ENCODE measurements around the gene TEDC2. TPM values are rescaled to one million over a fixed set of nuclear protein-coding genes. Genes with fewer than 3 reads are reported as not detected.

Gene TEDC2
- total RNA-seq, 1 donor from 2014 or later: not detected

DNA sequence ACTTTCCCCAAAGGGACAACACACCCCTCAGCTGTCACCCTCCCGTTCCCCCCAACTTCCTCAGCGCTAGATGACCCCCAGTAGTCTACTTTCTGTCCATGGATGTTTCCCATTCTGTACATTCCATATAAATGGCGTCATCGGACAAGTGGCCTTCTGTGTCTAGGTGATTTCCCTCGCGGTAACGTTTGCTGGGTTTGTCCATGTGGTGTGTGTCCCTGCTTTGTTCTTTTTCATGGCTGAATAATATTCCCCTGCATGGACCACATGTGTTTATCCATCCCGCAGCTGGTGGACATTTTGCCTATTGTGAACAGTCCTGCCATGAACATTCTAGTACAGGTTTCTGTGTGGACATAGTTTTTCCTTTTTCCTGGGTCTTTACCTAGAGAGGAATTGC lies 7.3 kb upstream of the TEDC2 start:
- TF ChIP-seq, protein P1, sequence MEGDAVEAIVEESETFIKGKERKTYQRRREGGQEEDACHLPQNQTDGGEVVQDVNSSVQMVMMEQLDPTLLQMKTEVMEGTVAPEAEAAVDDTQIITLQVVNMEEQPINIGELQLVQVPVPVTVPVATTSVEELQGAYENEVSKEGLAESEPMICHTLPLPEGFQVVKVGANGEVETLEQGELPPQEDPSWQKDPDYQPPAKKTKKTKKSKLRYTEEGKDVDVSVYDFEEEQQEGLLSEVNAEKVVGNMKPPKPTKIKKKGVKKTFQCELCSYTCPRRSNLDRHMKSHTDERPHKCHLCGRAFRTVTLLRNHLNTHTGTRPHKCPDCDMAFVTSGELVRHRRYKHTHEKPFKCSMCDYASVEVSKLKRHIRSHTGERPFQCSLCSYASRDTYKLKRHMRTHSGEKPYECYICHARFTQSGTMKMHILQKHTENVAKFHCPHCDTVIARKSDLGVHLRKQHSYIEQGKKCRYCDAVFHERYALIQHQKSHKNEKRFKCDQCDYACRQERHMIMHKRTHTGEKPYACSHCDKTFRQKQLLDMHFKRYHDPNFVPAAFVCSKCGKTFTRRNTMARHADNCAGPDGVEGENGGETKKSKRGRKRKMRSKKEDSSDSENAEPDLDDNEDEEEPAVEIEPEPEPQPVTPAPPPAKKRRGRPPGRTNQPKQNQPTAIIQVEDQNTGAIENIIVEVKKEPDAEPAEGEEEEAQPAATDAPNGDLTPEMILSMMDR (IDR thresholded peaks at IDR 0.05): no peak
- no peak overlapping the region for H3K27ac ChIP-seq
- intact Hi-C loops (cut with DNase I): no loop called here
- no peaks in the 10 kb centered on the region for H3K27me3 ChIP-seq
- no peak for DNase-seq (ENCODE audit: low spot score in 2 of 2)
- no peak overlapping the region for H3K4me3 ChIP-seq
- no peaks in the 10 kb centered on the region for H3K4me1 ChIP-seq
- no peaks in the 10 kb centered on the region for H3K9me3 ChIP-seq
- no peaks in the 10 kb centered on the region for H3K36me3 ChIP-seq

GRCh38 chr16:2455081-2455845 lies 4.6 kb upstream of the TEDC2 start:
- intact Hi-C loops (cut with DNase I): no loop called here
- no peaks in the 10 kb centered on the region for H3K36me3 ChIP-seq
- TF ChIP-seq, protein P1 (IDR thresholded peaks at IDR 0.05): no peak
- H3K4me1 ChIP-seq: peaks cover 0 to 5% of the 10 kb centered on the region in 2 donors
- H3K27ac ChIP-seq: no peak overlapping the region
- no peaks in the 10 kb centered on the region for H3K9me3 ChIP-seq
- DNase-seq (ENCODE audit: low spot score in 2 of 2): no peak
- no peak overlapping the region for H3K4me3 ChIP-seq
- no peaks in the 10 kb centered on the region for H3K27me3 ChIP-seq

DNA sequence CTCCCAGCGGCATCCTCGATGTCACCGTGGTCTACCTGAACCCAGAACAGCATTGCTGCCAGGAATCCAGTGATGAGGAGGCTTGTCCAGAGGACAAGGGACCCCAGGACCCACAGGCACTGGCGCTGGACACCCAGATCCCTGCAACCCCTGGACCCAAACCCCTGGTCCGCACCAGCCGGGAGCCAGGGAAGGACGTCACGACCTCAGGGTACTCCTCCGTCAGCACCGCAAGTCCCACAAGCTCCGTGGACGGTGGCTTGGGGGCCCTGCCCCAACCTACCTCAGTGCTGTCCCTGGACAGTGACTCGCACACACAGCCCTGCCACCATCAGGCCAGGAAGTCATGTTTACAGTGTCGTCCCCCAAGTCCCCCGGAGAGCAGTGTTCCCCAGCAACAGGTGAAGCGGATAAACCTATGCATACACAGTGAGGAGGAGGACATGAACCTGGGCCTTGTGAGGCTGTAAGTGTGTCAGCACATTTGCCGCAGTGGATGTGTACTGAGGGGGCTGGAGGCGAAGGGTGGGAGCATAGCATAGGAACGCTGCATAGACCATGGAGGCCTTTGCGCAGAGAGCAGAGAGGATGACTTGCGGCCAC lies 3.3 kb upstream of the TEDC2 start:
- Histone ChIP-seq H3K4me3 (no peak overlapping the region), H3K27me3 (no peaks in the 10 kb centered on the region), H3K9me3 (no peaks in the 10 kb centered on the region), H3K4me1 (peaks cover 0 to 8% of the 10 kb centered on the region in 2 donors), H3K36me3 (no peaks in the 10 kb centered on the region), H3K27ac (no peak overlapping the region)
- intact Hi-C loops (cut with DNase I): no loop called here
- DNase-seq (ENCODE audit: low spot score in 2 of 2): no peak
- TF ChIP-seq, protein P1 (IDR thresholded peaks at IDR 0.05): no peak

DNA sequence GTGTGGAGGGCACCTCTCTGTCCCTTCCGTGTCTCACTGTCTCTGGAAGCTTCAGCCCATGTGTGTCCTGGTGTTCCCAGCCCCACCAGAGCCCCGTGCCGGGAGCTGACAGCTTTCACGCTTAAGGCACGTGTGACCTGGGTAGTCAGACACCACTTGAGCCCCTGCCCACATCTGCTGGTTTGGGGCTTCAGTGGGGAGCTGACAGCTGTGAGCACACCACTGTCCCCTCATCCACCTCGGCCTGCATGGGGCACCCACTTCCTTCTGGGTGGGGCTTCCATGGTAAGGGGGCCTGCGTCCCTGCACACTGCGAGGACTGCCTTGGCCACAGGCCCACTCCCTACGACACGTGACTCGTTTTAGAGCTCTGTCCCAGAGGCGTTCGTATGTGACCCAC lies 2.6 kb upstream of the TEDC2 start:
- H3K4me3 ChIP-seq: no peak overlapping the region
- H3K9me3 ChIP-seq: no peaks in the 10 kb centered on the region
- intact Hi-C loops (cut with DNase I): no loop called here
- H3K4me1 ChIP-seq: peaks cover 0 to 8% of the 10 kb centered on the region in 2 donors
- H3K27ac ChIP-seq: no peak overlapping the region
- no peaks in the 10 kb centered on the region for H3K36me3 ChIP-seq
- TF ChIP-seq, protein P1 (IDR thresholded peaks at IDR 0.05): no peak
- no peaks in the 10 kb centered on the region for H3K27me3 ChIP-seq
- no peak for DNase-seq (ENCODE audit: low spot score in 2 of 2)

DNA sequence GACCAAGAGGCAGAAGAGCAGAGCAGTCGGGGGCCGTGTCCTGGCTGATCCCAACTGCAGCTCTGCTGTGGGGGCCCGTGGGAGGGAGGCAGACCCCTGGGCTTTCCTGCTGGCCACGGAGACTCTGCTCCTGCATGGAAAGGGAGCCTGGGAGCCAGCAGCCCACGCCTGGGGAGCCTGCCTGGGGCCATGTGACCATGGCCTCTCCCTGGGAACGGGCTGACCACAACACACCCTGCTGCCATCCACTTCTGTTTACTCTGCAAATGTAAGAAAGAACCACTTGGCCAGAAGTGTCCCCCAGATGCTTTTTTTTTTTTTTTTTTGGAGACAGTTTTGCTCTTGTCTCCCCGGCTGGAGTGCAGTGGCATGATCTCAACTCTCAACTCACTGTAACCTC lies 2.0 kb upstream of the TEDC2 start:
- intact Hi-C loops (cut with DNase I): loop anchor here (2.0 kb wide), 1 partner anchor 55 kb away; the partner anchor contains the start of gene ATP6V0C
- Histone ChIP-seq H3K27ac (no peak overlapping the region), H3K4me1 (peaks cover 0 to 8% of the 10 kb centered on the region in 2 donors), H3K27me3 (no peaks in the 10 kb centered on the region), H3K4me3 (no peak overlapping the region), H3K36me3 (no peaks in the 10 kb centered on the region), H3K9me3 (no peaks in the 10 kb centered on the region)
- no peak for DNase-seq (ENCODE audit: low spot score in 2 of 2)
- TF ChIP-seq, protein P1 (IDR thresholded peaks at IDR 0.05): no peak

Data from ascending aorta (tissue), 2 donors.